ENCODE measurements around the gene MET.

- TF ChIP-seq, protein P1, sequence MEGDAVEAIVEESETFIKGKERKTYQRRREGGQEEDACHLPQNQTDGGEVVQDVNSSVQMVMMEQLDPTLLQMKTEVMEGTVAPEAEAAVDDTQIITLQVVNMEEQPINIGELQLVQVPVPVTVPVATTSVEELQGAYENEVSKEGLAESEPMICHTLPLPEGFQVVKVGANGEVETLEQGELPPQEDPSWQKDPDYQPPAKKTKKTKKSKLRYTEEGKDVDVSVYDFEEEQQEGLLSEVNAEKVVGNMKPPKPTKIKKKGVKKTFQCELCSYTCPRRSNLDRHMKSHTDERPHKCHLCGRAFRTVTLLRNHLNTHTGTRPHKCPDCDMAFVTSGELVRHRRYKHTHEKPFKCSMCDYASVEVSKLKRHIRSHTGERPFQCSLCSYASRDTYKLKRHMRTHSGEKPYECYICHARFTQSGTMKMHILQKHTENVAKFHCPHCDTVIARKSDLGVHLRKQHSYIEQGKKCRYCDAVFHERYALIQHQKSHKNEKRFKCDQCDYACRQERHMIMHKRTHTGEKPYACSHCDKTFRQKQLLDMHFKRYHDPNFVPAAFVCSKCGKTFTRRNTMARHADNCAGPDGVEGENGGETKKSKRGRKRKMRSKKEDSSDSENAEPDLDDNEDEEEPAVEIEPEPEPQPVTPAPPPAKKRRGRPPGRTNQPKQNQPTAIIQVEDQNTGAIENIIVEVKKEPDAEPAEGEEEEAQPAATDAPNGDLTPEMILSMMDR (IDR thresholded peaks at IDR 0.05 in 2 of 3, conservative IDR thresholded peaks at IDR 0.05 in 1 of 3; ENCODE audit: borderline replicate concordance in 1 of 3, insufficient read depth in 1 of 3, low read depth in 2 of 3, low read length in 2 of 3) = no peak
- TF ChIP-seq REST (IDR thresholded peaks at IDR 0.05; ENCODE audit: low read depth) (no peak), ZNF274 (IDR thresholded peaks at IDR 0.05; ENCODE audit: low read depth, low read length) (no peak), RAD21 (IDR thresholded peaks at IDR 0.05; ENCODE audit: low read depth) (no peak), POLR2A (IDR thresholded peaks at IDR 0.05; ENCODE audit: borderline replicate concordance, extremely low read depth, insufficient read depth, insufficient read length) (no peak), MAX (IDR thresholded peaks at IDR 0.05) (no peak; the same call in 1 of the 2 replicates), EZH2 (IDR thresholded peaks at IDR 0.05) (no peak)
Measured at GRCh38 chr7:116652793-116653192, 19.2 kb upstream of the MET start.

Measured in HCT116 (cell line).